Memory B cell (primary cell): ENCODE measurements around the gene ZMIZ1.

Source experiments
- ATAC-seq: fragments of 150-1000 bp; cut with Tn5 transposase; 2 replicates; pipeline ENCODE4 v1.10.0; 2021; ENCODE audit warnings: low read depth, mild to moderate bottlenecking, moderate library complexity
- DNase-seq, 2 donors: peaks; one replicate each; pipeline ENCODE4 v3.0.0; 2022; ENCODE audit warnings: low spot score in 2 of 2
- H3K27ac Mint-ChIP-seq: one replicate; pipeline ENCODE4 v1.8.0; 2022; ENCODE audit warnings: mild to moderate bottlenecking, moderate library complexity, mixed read lengths
- H3K27me3 Mint-ChIP-seq: one replicate; pipeline ENCODE4 v1.8.0; 2022; ENCODE audit warnings: mixed read lengths
- H3K36me3 Mint-ChIP-seq: one replicate; pipeline ENCODE4 v1.8.0; 2022; ENCODE audit warnings: mild to moderate bottlenecking, mixed read lengths
- H3K4me1 Mint-ChIP-seq: one replicate; pipeline ENCODE4 v1.8.0; 2022; ENCODE audit warnings: mixed read lengths
- H3K4me3 Mint-ChIP-seq: one replicate; pipeline ENCODE4 v1.8.0; 2022; ENCODE audit warnings: mild to moderate bottlenecking, moderate library complexity, mixed read lengths
- H3K9me3 Mint-ChIP-seq: one replicate; pipeline ENCODE4 v1.8.0; 2022; ENCODE audit warnings: mixed read lengths

ZMIZ1 gene

DNA sequence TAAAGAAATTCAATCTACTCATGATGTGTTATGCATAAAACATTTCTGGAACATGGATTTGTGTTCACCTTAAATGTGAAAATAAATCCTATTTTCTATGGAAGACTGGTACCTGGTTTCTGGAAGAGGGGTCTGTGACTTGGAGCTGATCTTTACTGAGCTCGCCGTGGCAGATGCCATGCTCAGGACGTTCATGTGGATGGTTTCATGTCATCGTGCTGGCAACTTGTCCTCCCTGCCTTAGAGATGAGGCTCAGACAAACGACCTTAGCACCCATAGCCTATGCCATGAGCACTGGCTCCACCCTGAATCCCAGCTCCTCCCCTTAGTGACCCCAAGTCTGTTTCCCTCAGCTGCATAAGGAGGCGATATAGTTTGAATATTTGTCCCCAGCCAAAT, 285.8 kb downstream of the ZMIZ1 start:
- DNase-seq (peak in 1 of 2 donors; percentile 7), ATAC-seq (no peak)
- Mint-ChIP-seq H3K36me3 (peaks cover 37% of the 10 kb centered on the region), H3K9me3 (no peaks in the 10 kb centered on the region), H3K4me3 (no peak overlapping the region), H3K27me3 (no peaks in the 10 kb centered on the region), H3K27ac (peak overlapping the region; percentile 68), H3K4me1 (peaks cover 31% of the 10 kb centered on the region)

DNA sequence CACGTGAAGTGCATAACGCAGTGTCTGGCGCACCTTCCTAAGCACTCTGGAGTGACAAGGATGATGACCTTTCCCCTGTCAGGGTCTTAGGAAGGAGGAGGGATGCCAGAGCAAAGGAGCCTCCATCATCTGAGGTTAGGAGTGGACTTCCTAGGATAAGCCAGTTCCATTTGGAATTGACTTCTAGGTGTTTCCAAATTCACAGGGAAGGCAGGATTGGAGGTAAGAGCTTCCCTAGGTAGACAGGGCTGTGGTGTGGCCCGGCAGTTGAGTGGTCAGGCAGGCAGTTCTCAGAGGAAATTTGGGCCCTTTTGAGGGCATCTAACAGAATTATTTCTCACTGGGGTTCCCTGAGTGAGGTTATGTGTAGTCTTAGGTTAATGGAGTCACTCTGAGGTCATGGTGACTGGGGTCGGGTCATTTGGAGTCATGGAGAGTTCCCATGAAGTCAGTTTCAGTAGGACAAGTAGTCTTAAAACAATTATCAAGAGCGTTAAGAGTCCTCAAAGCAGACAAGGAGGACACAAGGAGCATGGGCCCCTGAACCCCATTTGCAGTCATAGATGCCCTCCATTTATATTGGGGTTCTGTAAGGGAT, 286.8 kb downstream of the ZMIZ1 start:
- H3K9me3 Mint-ChIP-seq, result no peaks in the 10 kb centered on the region
- DNase-seq, result peak in 1 of 2 donors; percentile 4
- H3K4me3 Mint-ChIP-seq, result no peak overlapping the region
- ATAC-seq, result no peak
- H3K4me1 Mint-ChIP-seq, result peaks cover 31% of the 10 kb centered on the region
- peaks cover 30% of the 10 kb centered on the region for H3K36me3 Mint-ChIP-seq
- H3K27ac Mint-ChIP-seq, result peak overlapping the region; percentile 10
- H3K27me3 Mint-ChIP-seq, result no peaks in the 10 kb centered on the region

DNA sequence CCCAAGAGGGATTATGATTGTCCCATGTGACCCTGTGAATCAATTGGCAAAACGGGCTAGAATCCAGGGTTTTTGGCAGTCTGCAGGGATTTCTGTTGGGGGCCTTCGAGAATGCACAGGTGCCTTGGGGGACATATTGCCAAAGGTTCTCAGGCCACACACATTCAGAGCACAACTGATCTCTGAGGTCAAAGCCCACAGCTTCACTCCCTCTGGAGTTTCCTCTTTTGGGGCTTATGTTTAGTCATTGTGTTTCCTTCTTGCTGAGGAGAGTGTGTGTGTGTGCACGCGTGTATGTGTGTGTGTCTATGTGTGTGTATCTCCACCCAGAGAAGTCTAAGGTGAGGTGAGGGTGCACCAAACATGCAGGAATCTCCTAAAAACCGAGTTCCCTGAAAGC, 287.3 kb downstream of the ZMIZ1 start:
- Mint-ChIP-seq H3K36me3 (peaks cover 30% of the 10 kb centered on the region), H3K4me3 (no peak overlapping the region), H3K9me3 (no peaks in the 10 kb centered on the region), H3K27ac (peak overlapping the region; percentile 10), H3K27me3 (no peaks in the 10 kb centered on the region), H3K4me1 (peaks cover 31% of the 10 kb centered on the region)
- DNase-seq (peak in 1 of 2 donors; percentile 6), ATAC-seq (no peak)

DNA sequence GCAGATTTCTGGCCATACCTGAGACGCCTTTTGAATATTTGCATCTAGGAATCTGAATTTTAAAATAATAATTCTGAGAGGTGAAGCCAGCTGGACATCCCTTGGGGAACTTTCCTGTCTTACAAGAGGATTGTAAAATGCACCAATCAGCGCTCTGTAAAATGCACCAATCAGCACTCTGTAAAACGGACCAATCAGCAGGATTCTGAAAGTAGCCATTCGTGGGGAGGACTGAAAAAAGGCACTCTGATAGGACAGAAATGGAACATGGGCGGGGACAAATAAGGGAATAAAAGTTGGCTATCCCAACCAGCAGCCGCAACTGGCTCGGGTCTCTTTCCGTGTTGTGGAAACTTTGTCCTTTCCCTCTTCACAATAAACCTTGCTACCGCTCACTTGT, 288.4 kb downstream of the ZMIZ1 start:
- Mint-ChIP-seq H3K36me3 (peaks cover 30% of the 10 kb centered on the region), H3K27ac (no peak overlapping the region), H3K4me3 (no peak overlapping the region), H3K27me3 (no peaks in the 10 kb centered on the region), H3K9me3 (no peaks in the 10 kb centered on the region), H3K4me1 (peaks cover 31% of the 10 kb centered on the region)
- no peak for DNase-seq
- ATAC-seq, result no peak

DNA sequence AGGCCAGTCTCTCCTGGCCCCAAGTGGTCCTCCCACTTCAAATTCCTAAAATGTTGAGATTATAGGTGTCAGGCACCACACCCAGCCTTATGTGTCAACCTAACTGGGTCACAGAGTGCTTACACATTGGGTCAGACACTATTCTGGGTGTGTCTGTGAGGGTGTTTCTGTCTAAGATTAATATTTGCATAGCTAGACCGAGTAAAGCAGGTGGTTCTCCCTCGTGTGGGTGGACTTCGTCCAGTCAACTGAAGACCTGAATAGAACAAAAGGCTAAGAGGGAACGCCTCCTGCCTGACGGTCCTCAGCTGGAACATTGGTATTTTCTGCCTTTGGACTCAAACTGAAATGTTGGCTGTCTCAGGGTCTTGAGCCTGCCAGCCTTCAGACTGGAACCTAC, 290.0 kb downstream of the ZMIZ1 start:
- Mint-ChIP-seq H3K9me3 (no peaks in the 10 kb centered on the region), H3K4me3 (no peak overlapping the region), H3K36me3 (peaks cover 24% of the 10 kb centered on the region), H3K27me3 (no peaks in the 10 kb centered on the region), H3K4me1 (peaks cover 24% of the 10 kb centered on the region), H3K27ac (no peak overlapping the region)
- DNase-seq, result peak in 1 of 2 donors; percentile 6
- ATAC-seq, result peak; percentile 36

DNA sequence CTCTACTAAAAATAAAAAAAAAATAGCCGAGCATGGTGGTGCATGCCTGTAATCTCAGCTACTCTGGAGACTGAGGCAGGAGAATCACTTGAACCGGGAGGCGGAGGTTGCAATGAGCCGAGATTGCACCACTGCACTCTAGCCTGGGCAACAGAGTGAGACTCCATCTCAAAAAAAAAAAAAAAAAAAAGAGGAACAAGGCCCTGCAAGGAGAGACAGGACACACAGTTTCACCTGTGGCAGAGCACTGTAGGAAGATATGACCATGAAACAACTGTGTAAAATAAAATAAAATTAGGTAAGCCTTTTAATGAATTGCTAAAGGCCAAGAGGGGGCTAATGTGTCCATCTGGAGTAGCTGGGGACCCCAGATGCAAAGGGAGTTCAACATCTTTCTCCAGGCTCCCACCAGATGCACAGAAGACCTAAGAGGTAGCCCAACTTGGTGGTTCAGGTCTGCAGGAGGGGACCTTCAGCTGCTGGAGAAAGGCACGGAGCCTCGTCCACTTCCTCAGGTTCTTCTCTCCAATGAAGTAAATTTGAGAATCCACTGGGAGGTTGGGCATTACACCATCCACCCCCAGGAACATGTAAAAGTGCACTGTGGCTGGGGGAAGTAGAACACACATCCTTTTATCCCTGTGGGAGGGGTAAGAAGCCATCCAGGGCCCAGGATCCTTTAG, 291.2 kb downstream of the ZMIZ1 start:
- no peak overlapping the region for H3K4me3 Mint-ChIP-seq
- H3K27me3 Mint-ChIP-seq, result no peaks in the 10 kb centered on the region
- H3K9me3 Mint-ChIP-seq, result no peaks in the 10 kb centered on the region
- DNase-seq (no peak), ATAC-seq (peak; percentile 84)
- H3K27ac Mint-ChIP-seq, result no peak overlapping the region
- peaks cover 20% of the 10 kb centered on the region for H3K36me3 Mint-ChIP-seq
- H3K4me1 Mint-ChIP-seq, result peaks cover 21% of the 10 kb centered on the region

DNA sequence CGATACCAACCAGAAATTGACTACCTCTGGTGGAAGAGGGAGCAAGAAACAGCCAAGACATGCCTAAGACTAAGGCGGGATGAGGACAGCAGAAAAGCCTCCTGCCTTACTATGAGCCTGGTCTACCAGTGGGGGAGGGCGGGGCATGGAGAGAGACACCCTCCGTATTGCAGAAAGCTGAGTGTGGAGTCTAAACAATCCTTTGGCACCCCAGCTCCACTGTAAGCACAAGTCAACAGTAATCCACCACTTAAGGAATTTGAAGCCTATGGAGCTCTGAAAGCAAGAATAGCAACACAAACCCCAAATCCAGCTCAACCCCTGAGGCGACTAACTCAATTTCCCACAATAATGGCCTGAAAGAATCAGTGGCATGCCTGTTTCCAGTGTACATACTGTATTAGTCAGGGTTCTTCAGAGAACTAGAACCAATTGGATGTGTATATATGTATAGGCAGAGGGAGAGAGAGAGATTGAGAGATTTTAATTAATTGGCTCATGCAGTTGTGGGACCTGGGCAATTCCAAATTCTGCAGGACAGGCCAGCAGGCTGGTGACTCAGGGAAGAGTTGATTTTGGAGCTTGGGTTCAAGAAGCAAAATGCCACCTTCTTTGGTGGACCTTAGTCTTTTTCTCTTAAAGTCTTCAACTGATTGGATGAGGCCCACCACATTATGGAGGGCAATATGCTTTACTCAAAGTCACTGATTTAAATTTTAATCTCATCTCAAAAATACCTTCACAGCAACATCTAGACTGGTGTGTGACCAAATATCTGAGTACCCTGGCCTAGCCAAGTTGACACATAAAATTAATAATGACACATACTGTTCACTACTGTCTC, 292.0 kb downstream of the ZMIZ1 start:
- Mint-ChIP-seq H3K27ac (no peak overlapping the region), H3K4me3 (no peak overlapping the region), H3K9me3 (no peaks in the 10 kb centered on the region), H3K4me1 (peaks cover 15% of the 10 kb centered on the region), H3K36me3 (peaks cover 14% of the 10 kb centered on the region), H3K27me3 (no peaks in the 10 kb centered on the region)
- ATAC-seq (no peak), DNase-seq (peak in 1 of 2 donors; percentile 9)

DNA sequence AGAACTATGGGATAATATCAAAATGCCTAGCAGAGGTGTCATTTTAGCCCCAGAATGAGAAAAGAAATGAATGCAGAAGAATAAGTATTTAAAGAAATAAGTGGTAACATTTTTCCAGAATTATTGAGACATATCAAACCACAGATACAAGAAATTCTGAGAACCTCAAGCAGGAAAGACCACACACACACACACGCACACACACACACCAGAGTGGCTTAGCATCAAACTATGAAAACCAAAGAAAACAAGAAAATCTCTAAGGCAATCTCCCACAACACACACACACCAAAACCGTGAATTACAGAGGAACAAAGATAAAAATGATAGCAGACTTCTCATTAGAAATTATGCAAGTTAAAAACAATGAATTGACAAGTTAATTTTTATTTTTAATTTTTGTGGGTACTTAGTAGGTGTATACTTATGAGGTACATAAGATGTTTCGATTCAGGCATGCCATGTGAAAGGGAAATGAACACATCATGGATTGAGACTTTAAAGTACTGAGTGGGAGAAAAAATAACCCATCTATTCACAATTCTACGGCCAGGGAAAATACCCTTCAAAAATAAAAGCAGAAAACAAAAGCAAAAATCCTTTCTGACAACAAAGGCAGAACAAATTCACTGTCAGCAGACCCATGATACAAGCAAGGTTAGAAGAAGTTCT, 293.1 kb downstream of the ZMIZ1 start:
- Mint-ChIP-seq H3K4me1 (peaks cover 8% of the 10 kb centered on the region), H3K36me3 (peaks cover 9% of the 10 kb centered on the region), H3K4me3 (no peak overlapping the region), H3K9me3 (no peaks in the 10 kb centered on the region), H3K27ac (no peak overlapping the region), H3K27me3 (no peaks in the 10 kb centered on the region)
- ATAC-seq (no peak), DNase-seq (no peak)
